HCT116 (cell line): Measurements from ENCODE around the gene PTPRF.

Experiments
- CEBPB ChIP-seq: IDR thresholded peaks from 2 replicates; pipeline ENCODE4 v1.6.1; 2012; ENCODE audit warnings: low read depth
- CTCF ChIP-seq, 3 experiments: fragments of 200-600 bp in 1 of 3; sonication (generic) in 1 of 3; IDR thresholded peaks in 2 of 3; conservative IDR thresholded peaks in 1 of 3; 2 replicates each; pipeline ENCODE4 v1.5.1; 2012 to 2017; ENCODE audit warnings: low read depth in 2 of 3, low read length in 2 of 3, antibody characterized with exemption in 1 of 3, borderline replicate concordance in 1 of 3, control low read depth in 1 of 3, mild to moderate bottlenecking in 1 of 3, mixed read lengths in 1 of 3, mixed run types in 1 of 3, moderate library complexity in 1 of 3; ENCODE audit not compliant: insufficient read depth in 1 of 3
- EGR1 ChIP-seq: IDR thresholded peaks from 2 replicates; pipeline ENCODE4 v1.6.1; 2012; ENCODE audit warnings: low read depth
- EZH2phosphoT487 ChIP-seq: fragments of 200-600 bp; IDR thresholded peaks from 2 replicates; pipeline ENCODE4 v1.6.1; 2018; ENCODE audit warnings: antibody characterized with exemption, borderline replicate concordance
- POLR2AphosphoS5 ChIP-seq: IDR thresholded peaks from 2 replicates; pipeline ENCODE4 v1.6.1; 2011; ENCODE audit warnings: mild to moderate bottlenecking, low read depth, low read length, moderate library complexity
- RAD21 ChIP-seq: IDR thresholded peaks from 2 replicates; pipeline ENCODE4 v1.6.1; 2012; ENCODE audit warnings: low read depth, mild to moderate bottlenecking
- ZNF274 ChIP-seq: fragments of 200-500 bp; sonication (Bioruptor generic); IDR thresholded peaks from 2 replicates; pipeline ENCODE4 v1.6.1; 2014; ENCODE audit warnings: mild to moderate bottlenecking, low read depth, low read length, inconsistent platforms

- TF ChIP-seq CTCF (IDR thresholded peaks at IDR 0.05 in 2 of 3, conservative IDR thresholded peaks at IDR 0.05 in 1 of 3; ENCODE audit: borderline replicate concordance in 1 of 3, insufficient read depth in 1 of 3, low read depth in 2 of 3, low read length in 2 of 3) (no peak), CEBPB (no peak), RAD21 (no peak), ZNF274 (no peak), EZH2phosphoT487 (no peak), EGR1 (no peak), POLR2AphosphoS5 (no peak)
Measured at GRCh38 chr1:43512681-43513080, 18.0 kb upstream of the PTPRF start.
